Astrocyte (in vitro differentiated cells and primary cell): ENCODE data around the gene LIPI. TPM values are rescaled to one million over a fixed set of nuclear protein-coding genes. Genes with fewer than 3 reads are reported as not detected.
"Not testable (repeated sequence)": the region's sequence is repeated elsewhere in the genome, so short reads cannot be mapped to it uniquely, and the experiment has no call there.

Source experiments
- DNase-seq: peaks from one replicate; pipeline ENCODE4 v3.0.0-alpha.2; 2010; ENCODE audit warnings: low read depth
- FAIRE-seq: peaks from 2 replicates; lab custom pipeline; 2011; peaks lifted over from hg19 to GRCh38; lab: Jason Lieb, UNC
- H2AFZ ChIP-seq: 2 replicates; pipeline ENCODE4 v1.6.0; 2012; ENCODE audit warnings: low read depth, low read length, inconsistent platforms
- H3K27ac ChIP-seq: 2 replicates; pipeline ENCODE4 v1.5.1; 2011; ENCODE audit warnings: low read depth, low read length, inconsistent platforms
- H3K27me3 ChIP-seq: 2 replicates; pipeline ENCODE4 v1.6.0; 2011; ENCODE audit warnings: low read length, inconsistent platforms; ENCODE audit not compliant: insufficient read depth
- H3K36me3 ChIP-seq: 2 replicates; pipeline ENCODE4 v1.5.1; 2011; ENCODE audit warnings: low read length, inconsistent platforms; ENCODE audit not compliant: insufficient read depth
- H3K4me1 ChIP-seq: 2 replicates; pipeline ENCODE4 v1.5.1; 2011; ENCODE audit warnings: low read length, inconsistent platforms; ENCODE audit not compliant: insufficient read depth
- H3K4me2 ChIP-seq: 2 replicates; pipeline ENCODE4 v1.6.0; 2012; ENCODE audit warnings: low read length, inconsistent platforms
- H3K4me3 ChIP-seq: 2 replicates; pipeline ENCODE4 v1.5.1; 2011; ENCODE audit warnings: low read depth, mild to moderate bottlenecking, low read length, inconsistent platforms; ENCODE audit not compliant: insufficient read depth
- H3K79me2 ChIP-seq: 2 replicates; pipeline ENCODE4 v1.6.0; 2012; ENCODE audit warnings: mild to moderate bottlenecking, low read length, inconsistent platforms; ENCODE audit not compliant: insufficient read depth
- H3K9ac ChIP-seq: 2 replicates; pipeline ENCODE4 v1.6.0; 2012; ENCODE audit warnings: mild to moderate bottlenecking, low read length, inconsistent platforms
- H3K9me3 ChIP-seq: 2 replicates; pipeline ENCODE4 v1.5.1; 2012; ENCODE audit warnings: low read depth, mild to moderate bottlenecking, low read length, inconsistent platforms; ENCODE audit not compliant: insufficient read depth
- H4K20me1 ChIP-seq: 2 replicates; pipeline ENCODE4 v1.6.0; 2012; ENCODE audit warnings: low read length, inconsistent platforms; ENCODE audit not compliant: insufficient read depth
- H3K27ac Mint-ChIP-seq: one replicate; pipeline ENCODE4 v1.8.0; 2021; ENCODE audit warnings: mild to moderate bottlenecking, mixed read lengths; ENCODE audit not compliant: unreplicated experiment
- H3K27me3 Mint-ChIP-seq: one replicate; pipeline ENCODE4 v1.8.0; 2021; ENCODE audit warnings: low read depth, mixed read lengths; ENCODE audit not compliant: unreplicated experiment
- H3K36me3 Mint-ChIP-seq: one replicate; pipeline ENCODE4 v1.8.0; 2021; ENCODE audit warnings: low read depth, mixed read lengths; ENCODE audit not compliant: unreplicated experiment
- H3K4me1 Mint-ChIP-seq: one replicate; pipeline ENCODE4 v1.8.0; 2021; ENCODE audit warnings: low read depth, mixed read lengths; ENCODE audit not compliant: unreplicated experiment
- H3K4me3 Mint-ChIP-seq: one replicate; pipeline ENCODE4 v1.8.0; 2021; ENCODE audit warnings: mild to moderate bottlenecking, moderate library complexity, mixed read lengths; ENCODE audit not compliant: unreplicated experiment
- H3K9me3 Mint-ChIP-seq: one replicate; pipeline ENCODE4 v1.8.0; 2021; ENCODE audit warnings: mild to moderate bottlenecking, mixed read lengths; ENCODE audit not compliant: unreplicated experiment
- total RNA-seq: library from RNA; stranded (reverse); gene quantifications from 2 replicates; pipeline ENCODE4 v1.2.1, GENCODE V29; 2021

LIPI gene
- total RNA-seq, 1 donor from 2014 or later = not detected

GRCh38 chr21:14062684-14063083, 148.1 kb downstream of the LIPI start:
- H3K27me3 Mint-ChIP-seq, H3K4me1 ChIP-seq, H3K27me3 ChIP-seq, H3K9ac ChIP-seq, FAIRE-seq, H3K9me3 ChIP-seq, H4K20me1 ChIP-seq, H3K27ac ChIP-seq, H3K4me3 Mint-ChIP-seq, H2AFZ ChIP-seq, H3K4me2 ChIP-seq, H3K9me3 Mint-ChIP-seq, H3K36me3 ChIP-seq, H3K36me3 Mint-ChIP-seq, H3K4me3 ChIP-seq, H3K79me2 ChIP-seq, H3K4me1 Mint-ChIP-seq, H3K27ac Mint-ChIP-seq, DNase-seq: not testable (repeated sequence)

- not testable (repeated sequence) for FAIRE-seq, H3K79me2 ChIP-seq, H3K4me2 ChIP-seq, H4K20me1 ChIP-seq, H3K4me3 Mint-ChIP-seq, H3K4me3 ChIP-seq, H3K27ac ChIP-seq, H3K27me3 Mint-ChIP-seq, H2AFZ ChIP-seq, H3K4me1 Mint-ChIP-seq, H3K27me3 ChIP-seq, DNase-seq, H3K9me3 Mint-ChIP-seq, H3K27ac Mint-ChIP-seq, H3K36me3 Mint-ChIP-seq, H3K9ac ChIP-seq, H3K9me3 ChIP-seq, H3K4me1 ChIP-seq, H3K36me3 ChIP-seq
These were observed 148.9 kb downstream of the LIPI start for GRCh38 chr21:14061820-14062219.

GRCh38 chr21:14058995-14059627, 151.6 kb downstream of the LIPI start:
- H3K36me3 Mint-ChIP-seq, H3K4me1 Mint-ChIP-seq, H3K4me3 Mint-ChIP-seq, H3K27me3 ChIP-seq, FAIRE-seq, H3K9me3 Mint-ChIP-seq, H3K4me1 ChIP-seq, H3K36me3 ChIP-seq, DNase-seq, H4K20me1 ChIP-seq, H3K9me3 ChIP-seq, H3K27me3 Mint-ChIP-seq, H3K27ac Mint-ChIP-seq, H2AFZ ChIP-seq, H3K9ac ChIP-seq, H3K4me2 ChIP-seq, H3K4me3 ChIP-seq, H3K27ac ChIP-seq: not testable (repeated sequence)
- peaks cover 30% of the 10 kb centered on the region for H3K79me2 ChIP-seq

Other genes starting within 250 kb of the LIPI start
- 2.6 and 3.4 TPM in 2 replicates for gene RBM11, start 5.2 kb upstream of the LIPI start, total RNA-seq
- 67.2 and 70.6 TPM in 2 replicates for gene HSPA13, start 172.2 kb upstream of the LIPI start, total RNA-seq